Measurements from ENCODE around the gene RNF223. TPM values are rescaled to one million over a fixed set of nuclear protein-coding genes. Genes with fewer than 3 reads are reported as not detected.

Gene RNF223
- total RNA-seq, 1 experiment from 2014 or later, result not detected

- H3K4me3 Mint-ChIP-seq, result no peak overlapping the region
- no peaks in the 10 kb centered on the region for H3K9me3 Mint-ChIP-seq
- no peak for DNase-seq (ENCODE audit: low spot score)
- ChIA-PET CTCF (interaction anchor here (0.7 to 3.4 kb wide), 34 partner anchors 9 to 363 kb away, joined by 3 to 77 read pairs (median 5); partner anchors contain the start of genes ISG15, KLHL17, PERM1 and PLEKHN1), POLR2A (interaction anchor here (0.6 kb wide), 2 partner anchors 75 to 744 kb away, joined by 3 to 6 read pairs; no protein-coding TSS in a partner anchor)
- no peak overlapping the region for H3K27ac Mint-ChIP-seq
- ATAC-seq, result no peak
- TF ChIP-seq ZNF219 (CRISPR knock-in tag; IDR thresholded peaks at IDR 0.05; ENCODE audit: borderline replicate concordance), result no peak
- no peak for TF ChIP-seq TEAD4 (CRISPR knock-in tag; IDR thresholded peaks at IDR 0.05)
- no peak for TF ChIP-seq OVOL2 (CRISPR knock-in tag; IDR thresholded peaks at IDR 0.05; ENCODE audit: borderline replicate concordance)
- TF ChIP-seq E2F5 (CRISPR knock-in tag; IDR thresholded peaks at IDR 0.05), result no peak
- TF ChIP-seq NR1H2 (CRISPR knock-in tag; IDR thresholded peaks at IDR 0.05), result no peak
- no peak for TF ChIP-seq ZNF263 (CRISPR knock-in tag; IDR thresholded peaks at IDR 0.05; ENCODE audit: low read depth)
- no peak for TF ChIP-seq USF2 (CRISPR knock-in tag; IDR thresholded peaks at IDR 0.05)
- TF ChIP-seq ESRRA (CRISPR knock-in tag; IDR thresholded peaks at IDR 0.05; ENCODE audit: borderline replicate concordance), result no peak
- no peak for TF ChIP-seq PRDM15 (CRISPR knock-in tag; IDR thresholded peaks at IDR 0.05)
- no peak for TF ChIP-seq AR (CRISPR knock-in tag; IDR thresholded peaks at IDR 0.05)
- peaks cover 5% of the 10 kb centered on the region for H3K4me1 Mint-ChIP-seq
- no peaks in the 10 kb centered on the region for H3K36me3 Mint-ChIP-seq
- H3K27me3 Mint-ChIP-seq (ENCODE audit: low read depth), result peaks cover 37% of the 10 kb centered on the region
These were observed 10.7 kb downstream of the RNF223 start for GRCh38 chr1:1063261-1063944.

GRCh38 chr1:1062348-1063163, 11.6 kb downstream of the RNF223 start:
- H3K27ac Mint-ChIP-seq, result no peak overlapping the region
- H3K9me3 Mint-ChIP-seq, result no peaks in the 10 kb centered on the region
- H3K27me3 Mint-ChIP-seq (ENCODE audit: low read depth), result peaks cover 45% of the 10 kb centered on the region
- DNase-seq (ENCODE audit: low spot score) (no peak), ATAC-seq (no peak)
- H3K4me1 Mint-ChIP-seq, result peaks cover 8% of the 10 kb centered on the region
- no peak for TF ChIP-seq FOXJ3 (CRISPR knock-in tag; IDR thresholded peaks at IDR 0.05; ENCODE audit: borderline replicate concordance)
- TF ChIP-seq CTCF (IDR thresholded peaks at IDR 0.05), result no peak
- TF ChIP-seq E2F1 (CRISPR knock-in tag; IDR thresholded peaks at IDR 0.05), result no peak
- no peak for TF ChIP-seq E2F4 (CRISPR knock-in tag; IDR thresholded peaks at IDR 0.05; ENCODE audit: borderline replicate concordance, low read depth)
- TF ChIP-seq ZNF423 (CRISPR knock-in tag; IDR thresholded peaks at IDR 0.05), result no peak
- TF ChIP-seq TEAD4 (CRISPR knock-in tag; IDR thresholded peaks at IDR 0.05), result no peak
- TF ChIP-seq FOXP4 (CRISPR knock-in tag; IDR thresholded peaks at IDR 0.05), result no peak
- ChIA-PET POLR2A (interaction anchor here (0.6 kb wide), 3 partner anchors 95 to 805 kb away, joined by 3 to 6 read pairs (median 3); no protein-coding TSS in a partner anchor), CTCF (interaction anchor here (1.0 to 3.4 kb wide), 19 partner anchors 11 to 243 kb away, joined by 3 to 77 read pairs (median 14); partner anchors contain the start of genes ISG15, PLEKHN1, RNF223 and TTLL10)
- no peak overlapping the region for H3K4me3 Mint-ChIP-seq
- H3K36me3 Mint-ChIP-seq, result no peaks in the 10 kb centered on the region
